ENCODE measurements around the gene IQGAP3. TPM values are rescaled to one million over a fixed set of nuclear protein-coding genes. Genes with fewer than 3 reads are reported as not detected.

Gene IQGAP3
- total and polyA plus RNA-seq, 10 donors: 0.24 to 2.2 (median 0.68) TPM

DNA sequence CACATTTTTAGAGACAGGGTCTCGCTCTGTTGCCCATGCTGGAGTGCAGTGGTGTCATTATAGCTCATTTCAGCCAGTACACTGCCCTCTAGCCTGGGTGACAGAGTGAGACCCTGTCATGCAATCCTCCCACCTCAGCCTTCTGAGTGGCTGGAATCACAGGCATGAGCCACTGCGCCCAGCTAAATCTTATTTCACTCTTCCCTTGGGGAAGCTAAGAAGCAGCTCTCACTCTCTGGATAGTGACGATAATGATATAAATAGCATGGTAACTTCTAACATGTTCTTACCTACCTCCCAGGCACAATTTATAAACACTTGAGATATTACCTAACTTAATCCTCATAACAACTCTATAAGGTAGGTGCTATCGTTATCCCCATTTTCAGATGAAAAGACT, 24.9 kb downstream of the IQGAP3 start:
- 91 to 97% (median 96%) methylated on average over 4 of the region's 4 CpGs for WGBS, 5 donors

DNA sequence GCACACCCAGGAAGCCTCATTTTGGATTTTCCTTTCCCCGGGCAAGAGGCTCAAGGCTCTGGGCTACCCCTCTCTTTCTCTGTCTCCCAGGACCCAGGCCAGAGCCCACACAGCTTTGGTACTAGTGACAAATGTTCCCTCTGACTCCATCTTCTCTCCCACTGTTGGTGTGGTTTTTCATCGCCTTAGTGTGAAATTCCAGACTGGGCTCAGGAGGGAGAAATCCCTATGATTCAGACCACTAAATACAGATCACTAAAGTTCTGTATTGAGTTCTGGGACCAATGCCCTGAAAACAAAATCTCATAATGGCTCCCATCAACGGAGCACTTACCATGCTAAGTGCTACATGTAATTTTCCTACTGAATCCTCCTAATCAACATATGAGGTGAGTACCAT, 26.1 kb downstream of the IQGAP3 start:
- no peak overlapping the region for H3K4me3 ChIP-seq
- H3K9me3 ChIP-seq: no peaks in the 10 kb centered on the region
- no peak for DNase-seq
- TF ChIP-seq POLR2AphosphoS5 (IDR thresholded peaks at IDR 0.05) (no peak), POLR2A (IDR thresholded peaks at IDR 0.05) (no peak)
- TF ChIP-seq, protein P1, sequence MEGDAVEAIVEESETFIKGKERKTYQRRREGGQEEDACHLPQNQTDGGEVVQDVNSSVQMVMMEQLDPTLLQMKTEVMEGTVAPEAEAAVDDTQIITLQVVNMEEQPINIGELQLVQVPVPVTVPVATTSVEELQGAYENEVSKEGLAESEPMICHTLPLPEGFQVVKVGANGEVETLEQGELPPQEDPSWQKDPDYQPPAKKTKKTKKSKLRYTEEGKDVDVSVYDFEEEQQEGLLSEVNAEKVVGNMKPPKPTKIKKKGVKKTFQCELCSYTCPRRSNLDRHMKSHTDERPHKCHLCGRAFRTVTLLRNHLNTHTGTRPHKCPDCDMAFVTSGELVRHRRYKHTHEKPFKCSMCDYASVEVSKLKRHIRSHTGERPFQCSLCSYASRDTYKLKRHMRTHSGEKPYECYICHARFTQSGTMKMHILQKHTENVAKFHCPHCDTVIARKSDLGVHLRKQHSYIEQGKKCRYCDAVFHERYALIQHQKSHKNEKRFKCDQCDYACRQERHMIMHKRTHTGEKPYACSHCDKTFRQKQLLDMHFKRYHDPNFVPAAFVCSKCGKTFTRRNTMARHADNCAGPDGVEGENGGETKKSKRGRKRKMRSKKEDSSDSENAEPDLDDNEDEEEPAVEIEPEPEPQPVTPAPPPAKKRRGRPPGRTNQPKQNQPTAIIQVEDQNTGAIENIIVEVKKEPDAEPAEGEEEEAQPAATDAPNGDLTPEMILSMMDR (IDR thresholded peaks at IDR 0.05 in 8 of 11, conservative IDR thresholded peaks at IDR 0.05 in 3 of 11): no peak
- intact Hi-C loops (cut with DNase I; ENCODE audit: low total_unique reads): no loop called here
- H3K4me1 ChIP-seq: peaks cover 0 to 4% (median under 1%) of the 10 kb centered on the region in 6 donors
- no peaks in the 10 kb centered on the region for H3K27me3 ChIP-seq (replicated peaks in 1 of 7)
- H3K36me3 ChIP-seq: peaks cover 0 to 54% (median 0%) of the 10 kb centered on the region in 6 donors
- no peak overlapping the region for H3K27ac ChIP-seq
- 86 to 100% (median 95%) methylated on average over 3 of the region's 3 CpGs for WGBS, 5 donors

More for the DNA sequence above, 24.9 kb downstream of the IQGAP3 start:
- no peak for DNase-seq
- Histone ChIP-seq H3K4me1 (peaks cover 0 to 16% (median 4%) of the 10 kb centered on the region in 6 donors), H3K9me3 (no peaks in the 10 kb centered on the region), H3K4me3 (no peak overlapping the region), H3K27me3 (replicated peaks in 1 of 7) (no peaks in the 10 kb centered on the region), H3K27ac (no peak overlapping the region), H3K36me3 (peaks cover 0 to 51% (median 0%) of the 10 kb centered on the region in 6 donors)
- intact Hi-C loops (cut with DNase I; ENCODE audit: low total_unique reads): no loop called here
- TF ChIP-seq, protein P1 (IDR thresholded peaks at IDR 0.05 in 8 of 11, conservative IDR thresholded peaks at IDR 0.05 in 3 of 11): no peak
- no peak for TF ChIP-seq POLR2AphosphoS5 (IDR thresholded peaks at IDR 0.05)
- no peak for TF ChIP-seq POLR2A (IDR thresholded peaks at IDR 0.05)

DNA sequence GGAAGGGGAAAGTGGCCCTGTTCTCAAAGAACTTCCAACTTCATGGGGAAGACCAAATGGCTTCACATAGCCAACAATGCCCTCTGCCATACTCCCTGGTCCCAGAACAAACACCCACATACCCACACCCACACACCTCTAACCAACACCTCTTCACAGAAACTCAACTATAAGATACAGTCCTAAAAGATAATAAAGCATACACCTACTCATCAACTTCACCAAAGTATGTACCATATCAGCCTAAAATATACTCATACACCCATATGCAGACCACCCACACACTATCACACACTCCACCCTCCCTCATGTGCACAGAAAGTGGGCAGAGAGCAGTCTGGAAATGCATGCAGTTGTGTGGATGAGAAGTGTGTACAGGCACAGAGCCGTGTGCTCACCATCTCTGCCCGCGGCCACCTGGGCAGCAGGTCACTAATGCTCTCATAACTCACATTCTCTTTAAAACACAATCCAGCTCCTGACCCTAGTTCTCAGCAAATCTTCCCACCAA, 27.7 kb downstream of the IQGAP3 start:
- intact Hi-C loops (cut with DNase I; ENCODE audit: low total_unique reads): no loop called here
- no peaks in the 10 kb centered on the region for H3K4me1 ChIP-seq
- no peak overlapping the region for H3K27ac ChIP-seq
- WGBS, 5 donors: 97 to 100% (median 98%) methylated on average over 3 of the region's 3 CpGs
- no peak for DNase-seq
- no peaks in the 10 kb centered on the region for H3K9me3 ChIP-seq
- no peak for TF ChIP-seq POLR2AphosphoS5 (IDR thresholded peaks at IDR 0.05)
- TF ChIP-seq POLR2A (IDR thresholded peaks at IDR 0.05): no peak
- TF ChIP-seq, protein P1 (IDR thresholded peaks at IDR 0.05 in 8 of 11, conservative IDR thresholded peaks at IDR 0.05 in 3 of 11): no peak
- no peak overlapping the region for H3K4me3 ChIP-seq
- H3K36me3 ChIP-seq: peaks cover 0 to 59% (median 0%) of the 10 kb centered on the region in 6 donors
- H3K27me3 ChIP-seq (replicated peaks in 1 of 7): no peaks in the 10 kb centered on the region

DNA sequence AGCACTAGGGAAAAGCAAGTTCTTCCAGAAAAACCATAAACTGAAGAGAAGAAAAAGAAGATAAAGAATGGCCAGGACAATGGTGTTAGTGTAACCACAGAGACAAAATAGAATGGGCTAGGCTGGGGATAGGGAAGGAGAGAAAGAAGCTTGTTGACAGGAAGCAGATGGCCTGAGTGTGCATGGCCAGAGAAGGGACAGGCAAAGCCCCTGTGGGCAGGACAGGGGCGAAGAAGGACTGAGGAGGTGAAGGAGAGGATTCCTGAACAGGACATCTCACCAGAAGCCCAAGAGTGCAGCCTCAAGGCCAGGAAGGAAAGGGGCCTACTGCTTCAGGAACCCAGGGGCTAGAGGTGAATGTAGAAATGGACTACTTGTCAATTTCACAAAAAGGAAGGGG, 29.3 kb downstream of the IQGAP3 start:
- no peak overlapping the region for H3K27ac ChIP-seq
- H3K9me3 ChIP-seq: no peaks in the 10 kb centered on the region
- DNase-seq: no peak
- H3K36me3 ChIP-seq: peaks cover 0 to 60% (median 0%) of the 10 kb centered on the region in 6 donors
- no peaks in the 10 kb centered on the region for H3K27me3 ChIP-seq (replicated peaks in 1 of 7)
- H3K4me3 ChIP-seq: no peak overlapping the region
- TF ChIP-seq POLR2A (IDR thresholded peaks at IDR 0.05) (no peak), POLR2AphosphoS5 (IDR thresholded peaks at IDR 0.05) (no peak)
- TF ChIP-seq, protein P1 (IDR thresholded peaks at IDR 0.05 in 8 of 11, conservative IDR thresholded peaks at IDR 0.05 in 3 of 11): no peak
- H3K4me1 ChIP-seq: no peaks in the 10 kb centered on the region
- intact Hi-C loops (cut with DNase I; ENCODE audit: low total_unique reads): no loop called here
- WGBS, 5 donors: 51 to 78% (median 58%) methylated on average over 1 of the region's 1 CpG
